OCI-LY7 (cell line): ENCODE results near the gene FKBP9.

ENCODE experiments used
- EZH2phosphoT487 ChIP-seq: fragments of 200-600 bp; sonication (generic); IDR thresholded peaks from 2 replicates; pipeline ENCODE4 v1.6.1; 2018; ENCODE audit warnings: low read depth, borderline replicate concordance, mild to moderate bottlenecking, mixed run types, antibody characterized with exemption, low read length, moderate library complexity, mixed read lengths
- TF ChIP-seq, protein P1 (sequence below): fragments of 200-600 bp; sonication (generic); conservative IDR thresholded peaks from 2 replicates; pipeline ENCODE4 v1.5.1; 2014; ENCODE audit warnings: mild to moderate bottlenecking, antibody characterized with exemption, low read length, moderate library complexity, mixed read lengths

DNA sequence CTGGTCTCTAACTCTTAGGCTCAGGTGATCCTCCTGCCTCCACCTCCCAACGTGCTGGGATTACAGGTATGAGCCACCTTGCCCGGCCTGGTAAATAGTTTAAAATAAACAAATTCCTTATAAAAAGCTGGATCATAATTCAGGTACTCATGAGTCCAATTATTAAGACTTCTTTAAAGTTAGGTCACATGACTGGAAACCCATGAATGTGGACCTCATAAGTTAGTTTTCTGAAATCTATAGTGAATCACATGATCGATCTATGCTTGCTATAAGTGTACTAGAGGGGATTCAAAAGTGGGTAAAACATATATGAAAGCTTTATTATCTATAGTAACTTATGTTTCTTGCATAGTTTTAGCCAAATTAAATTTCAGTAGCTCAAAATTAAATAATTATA is 91.0 kb downstream of the FKBP9 start:
- TF ChIP-seq, protein P1, sequence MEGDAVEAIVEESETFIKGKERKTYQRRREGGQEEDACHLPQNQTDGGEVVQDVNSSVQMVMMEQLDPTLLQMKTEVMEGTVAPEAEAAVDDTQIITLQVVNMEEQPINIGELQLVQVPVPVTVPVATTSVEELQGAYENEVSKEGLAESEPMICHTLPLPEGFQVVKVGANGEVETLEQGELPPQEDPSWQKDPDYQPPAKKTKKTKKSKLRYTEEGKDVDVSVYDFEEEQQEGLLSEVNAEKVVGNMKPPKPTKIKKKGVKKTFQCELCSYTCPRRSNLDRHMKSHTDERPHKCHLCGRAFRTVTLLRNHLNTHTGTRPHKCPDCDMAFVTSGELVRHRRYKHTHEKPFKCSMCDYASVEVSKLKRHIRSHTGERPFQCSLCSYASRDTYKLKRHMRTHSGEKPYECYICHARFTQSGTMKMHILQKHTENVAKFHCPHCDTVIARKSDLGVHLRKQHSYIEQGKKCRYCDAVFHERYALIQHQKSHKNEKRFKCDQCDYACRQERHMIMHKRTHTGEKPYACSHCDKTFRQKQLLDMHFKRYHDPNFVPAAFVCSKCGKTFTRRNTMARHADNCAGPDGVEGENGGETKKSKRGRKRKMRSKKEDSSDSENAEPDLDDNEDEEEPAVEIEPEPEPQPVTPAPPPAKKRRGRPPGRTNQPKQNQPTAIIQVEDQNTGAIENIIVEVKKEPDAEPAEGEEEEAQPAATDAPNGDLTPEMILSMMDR, result no peak
- TF ChIP-seq EZH2phosphoT487, result no peak
